Small intestine (tissue), 7 donors: ENCODE results near the gene ARHGAP42. TPM values are rescaled to one million over a fixed set of nuclear protein-coding genes. Genes with fewer than 3 reads are reported as not detected.

ENCODE experiments used
- DNase-seq, 2 donors: peaks; one replicate each; pipeline versions ENCODE4 v3.0.0 to v3.0.0-alpha.2; 2013
- FAIRE-seq: peaks from 2 replicates; lab custom pipeline; 2012; peaks lifted over from hg19 to GRCh38; lab: Jason Lieb, UNC
- H3K27ac ChIP-seq, 3 donors: one replicate each; pipeline ENCODE4 v1.5.1; 2013; ENCODE audit warnings: low read length in 2 of 3, mild to moderate bottlenecking in 2 of 3, control low read depth in 1 of 3, inconsistent platforms in 1 of 3, low read depth in 1 of 3, moderate library complexity in 1 of 3
- H3K27me3 ChIP-seq, 3 donors: one replicate each; pipeline ENCODE4 v1.6.1; 2013; ENCODE audit warnings: low read length in 3 of 3, inconsistent platforms in 1 of 3; ENCODE audit not compliant: control insufficient read depth in 3 of 3, insufficient read depth in 3 of 3
- H3K36me3 ChIP-seq, 3 donors: one replicate each; pipeline ENCODE4 v1.6.1; 2013; ENCODE audit warnings: low read length in 3 of 3, inconsistent platforms in 1 of 3, low read depth in 1 of 3, mild to moderate bottlenecking in 1 of 3, moderate library complexity in 1 of 3; ENCODE audit not compliant: control insufficient read depth in 3 of 3, insufficient read depth in 2 of 3
- H3K4me1 ChIP-seq, 3 donors: one replicate each; pipeline ENCODE4 v1.6.1; 2013; ENCODE audit warnings: low read length in 2 of 3, inconsistent platforms in 1 of 3, low read depth in 1 of 3, mild to moderate bottlenecking in 1 of 3, moderate library complexity in 1 of 3; ENCODE audit not compliant: control insufficient read depth in 3 of 3, insufficient read depth in 2 of 3
- H3K4me3 ChIP-seq, 3 donors: one replicate each; pipeline ENCODE4 v1.5.1; 2013; ENCODE audit warnings: low read length in 3 of 3, control low read depth in 1 of 3, inconsistent platforms in 1 of 3, low read depth in 1 of 3, mild to moderate bottlenecking in 1 of 3, moderate library complexity in 1 of 3
- H3K9me3 ChIP-seq, 2 donors: one replicate each; pipeline ENCODE4 v1.6.1; 2013; ENCODE audit warnings: low read depth in 1 of 2, low read length in 1 of 2; ENCODE audit not compliant: control insufficient read depth in 2 of 2, insufficient read depth in 1 of 2
- WGBS, 3 donors: extraction: QIAGEN DNeasy Blood & Tissue Kit; methylation state at CpG; one replicate each; pipeline ENCODE4 v1.1.7; 2013; 5-methylcytosine and 5-hydroxymethylcytosine counted together
- polyA plus RNA-seq, 4 donors: library from polyadenylated mRNA; stranded (reverse) in 3 of 4; unstranded in 1 of 4; fragments of 200-250 nt in 3 of 4; fragments of 120-200 nt in 1 of 4; gene quantifications; one replicate each; pipeline versions ENCODE4 v1.2.1 to v1.2.3, GENCODE V29; 2013
- donor health status: healthy with polysubstance abuse.
- donor health status: control.
- donor health status: control.
- donor health status: Bipolar disorder and iron deficiency.
- donor health status: healthy.

Gene ARHGAP42
- polyA plus RNA-seq, 4 donors: 4.3 to 17.0 (median 14.9) TPM

- DNase-seq: no peak
- FAIRE-seq: no peak
- WGBS, 3 donors: 55 to 65% (median 56%) methylated on average over 1 of the region's 1 CpG
- H3K4me3 ChIP-seq: no peak overlapping the region
- no peaks in the 10 kb centered on the region for H3K36me3 ChIP-seq
- H3K9me3 ChIP-seq: no peaks in the 10 kb centered on the region
- H3K27ac ChIP-seq: no peak overlapping the region
- H3K27me3 ChIP-seq: no peaks in the 10 kb centered on the region
- peaks cover 2 to 12% (median 4%) of the 10 kb centered on the region in 3 donors for H3K4me1 ChIP-seq
Measured at GRCh38 chr11:100734743-100735527, 47.8 kb downstream of the ARHGAP42 start.

GRCh38 chr11:100735949-100736675 is 49.0 kb downstream of the ARHGAP42 start:
- no peaks in the 10 kb centered on the region for H3K9me3 ChIP-seq
- H3K36me3 ChIP-seq: peaks cover 0 to under 1% (median 0%) of the 10 kb centered on the region in 3 donors
- H3K27ac ChIP-seq: no peak overlapping the region
- no peaks in the 10 kb centered on the region for H3K27me3 ChIP-seq
- WGBS, 3 donors: 82 to 89% (median 87%) methylated on average over 5 of the region's 5 CpGs
- FAIRE-seq (no peak), DNase-seq (no peak)
- no peak overlapping the region for H3K4me3 ChIP-seq
- H3K4me1 ChIP-seq: peaks cover 2 to 20% (median 4%) of the 10 kb centered on the region in 3 donors

- DNase-seq: no peak
- FAIRE-seq: no peak
- Histone ChIP-seq H3K27ac (no peak overlapping the region), H3K36me3 (peaks cover 0 to 3% (median 0%) of the 10 kb centered on the region in 3 donors), H3K4me1 (peaks cover 0 to 27% (median 4%) of the 10 kb centered on the region in 3 donors), H3K4me3 (no peak overlapping the region), H3K27me3 (no peaks in the 10 kb centered on the region), H3K9me3 (no peaks in the 10 kb centered on the region)
- WGBS, 3 donors: 38 to 46% (median 45%) methylated on average over 2 of the region's 2 CpGs
Measured at GRCh38 chr11:100738701-100739270, 51.7 kb downstream of the ARHGAP42 start.

- peaks cover 0 to 27% (median 4%) of the 10 kb centered on the region in 3 donors for H3K4me1 ChIP-seq
- H3K27ac ChIP-seq: no peak overlapping the region
- DNase-seq: peak in 1 of 2 donors; percentile 48
- no peak overlapping the region for H3K4me3 ChIP-seq
- no peaks in the 10 kb centered on the region for H3K27me3 ChIP-seq
- no peak for FAIRE-seq
- peaks cover 0 to 3% (median 0%) of the 10 kb centered on the region in 3 donors for H3K36me3 ChIP-seq
- WGBS, 3 donors: 56 to 79% (median 62%) methylated on average over 3 of the region's 3 CpGs
- H3K9me3 ChIP-seq: no peaks in the 10 kb centered on the region
Measured at GRCh38 chr11:100739666-100740065, 52.6 kb downstream of the ARHGAP42 start.

- peak overlapping the region in 1 of 3 donors; percentile 44 for H3K27ac ChIP-seq
- no peak for DNase-seq
- H3K4me1 ChIP-seq: peaks cover 0 to 27% (median 4%) of the 10 kb centered on the region in 3 donors
- peaks cover 0 to 3% (median 0%) of the 10 kb centered on the region in 3 donors for H3K36me3 ChIP-seq
- WGBS, 3 donors: 25 to 52% (median 47%) methylated on average over 2 of the region's 2 CpGs
- no peaks in the 10 kb centered on the region for H3K9me3 ChIP-seq
- H3K27me3 ChIP-seq: no peaks in the 10 kb centered on the region
- no peak overlapping the region for H3K4me3 ChIP-seq
- FAIRE-seq: no peak
Measured at GRCh38 chr11:100740440-100740839, 53.4 kb downstream of the ARHGAP42 start.

GRCh38 chr11:100741866-100742625 is 55.0 kb downstream of the ARHGAP42 start:
- H3K4me1 ChIP-seq: peaks cover 0 to 27% (median 0%) of the 10 kb centered on the region in 3 donors
- peaks cover 0 to 3% of the 10 kb centered on the region in 2 donors for H3K9me3 ChIP-seq
- no peak overlapping the region for H3K4me3 ChIP-seq
- H3K27ac ChIP-seq: peak overlapping the region in 1 of 3 donors; percentile 8
- WGBS, 3 donors: 68 to 77% (median 74%) methylated on average over 5 of the region's 5 CpGs
- no peaks in the 10 kb centered on the region for H3K27me3 ChIP-seq
- no peak for FAIRE-seq
- DNase-seq: no peak
- H3K36me3 ChIP-seq: peaks cover 0 to 6% (median 0%) of the 10 kb centered on the region in 3 donors

- Histone ChIP-seq H3K27me3 (no peaks in the 10 kb centered on the region), H3K36me3 (peaks cover 0 to 13% (median 0%) of the 10 kb centered on the region in 3 donors), H3K4me1 (peaks cover 0 to 7% (median 0%) of the 10 kb centered on the region in 3 donors), H3K9me3 (peaks cover 0 to 23% of the 10 kb centered on the region in 2 donors), H3K27ac (no peak overlapping the region), H3K4me3 (no peak overlapping the region)
- 88 to 91% (median 89%) methylated on average over 6 of the region's 6 CpGs for WGBS, 3 donors
- FAIRE-seq: no peak
- DNase-seq: no peak
Measured at GRCh38 chr11:100746448-100746847, 59.4 kb downstream of the ARHGAP42 start.
